Activated gamma-delta T cell treated with anti-CD3 and anti-CD28 coated beads, Interleukin-2, amount 50 U/mL, for 16 hours (primary cell): Measurements from ENCODE around the gene TNFAIP3.
"Not testable (repeated sequence)": the region's sequence is repeated elsewhere in the genome, so short reads cannot be mapped to it uniquely, and the experiment has no call there.

ENCODE experiments used
- DNase-seq: peaks from one replicate; pipeline ENCODE4 v3.0.0-alpha.2; 2020; ENCODE audit warnings: low read depth

TNFAIP3 gene

GRCh38 chr6:137866914-137867684 lies at the start of gene TNFAIP3:
Gene TNFAIP3 (plus strand): TSS chr6:137867259. CDS start chr6:137871228, 3,969 bp downstream.
- DNase-seq: peak; percentile 92

- DNase-seq: no peak
These were observed 48.6 kb upstream of the TNFAIP3 start for GRCh38 chr6:137818440-137818839.

- no peak for DNase-seq
These were observed 47.3 kb upstream of the TNFAIP3 start for GRCh38 chr6:137819740-137820139.

GRCh38 chr6:137820425-137820824 lies 46.6 kb upstream of the TNFAIP3 start:
- DNase-seq: no peak

GRCh38 chr6:137820952-137821351 lies 46.1 kb upstream of the TNFAIP3 start:
- no peak for DNase-seq

GRCh38 chr6:137821491-137821890 lies 45.6 kb upstream of the TNFAIP3 start:
- DNase-seq: no peak

GRCh38 chr6:137823826-137824555 lies 43.1 kb upstream of the TNFAIP3 start:
- peak; percentile 53 for DNase-seq

GRCh38 chr6:137824556-137824879 lies 42.5 kb upstream of the TNFAIP3 start:
- no peak for DNase-seq

GRCh38 chr6:137824896-137825295 lies 42.2 kb upstream of the TNFAIP3 start:
- DNase-seq: no peak

- no peak for DNase-seq
These were observed 39.6 kb upstream of the TNFAIP3 start for GRCh38 chr6:137827411-137827940.

- no peak for DNase-seq
These were observed 38.9 kb upstream of the TNFAIP3 start for GRCh38 chr6:137827977-137828810.

GRCh38 chr6:137829641-137830083 lies 37.4 kb upstream of the TNFAIP3 start:
- no peak for DNase-seq

- DNase-seq: no peak
These were observed 36.5 kb upstream of the TNFAIP3 start for GRCh38 chr6:137830511-137830911.

GRCh38 chr6:137832110-137832509 lies 34.9 kb upstream of the TNFAIP3 start:
- DNase-seq: no peak

- no peak for DNase-seq
These were observed 32.6 kb upstream of the TNFAIP3 start for GRCh38 chr6:137834508-137834907.

GRCh38 chr6:137836788-137837187 lies 30.3 kb upstream of the TNFAIP3 start:
- DNase-seq: no peak

- DNase-seq: not testable (repeated sequence)
These were observed 29.0 kb upstream of the TNFAIP3 start for GRCh38 chr6:137838090-137838489.

GRCh38 chr6:137838597-137838996 lies 28.5 kb upstream of the TNFAIP3 start:
- not testable (repeated sequence) for DNase-seq

GRCh38 chr6:137839076-137839475 lies 28.0 kb upstream of the TNFAIP3 start:
- DNase-seq: no peak

GRCh38 chr6:137840252-137840651 lies 26.8 kb upstream of the TNFAIP3 start:
- no peak for DNase-seq

GRCh38 chr6:137843211-137843610 lies 23.8 kb upstream of the TNFAIP3 start:
- no peak for DNase-seq

GRCh38 chr6:137844327-137844726 lies 22.7 kb upstream of the TNFAIP3 start:
- not testable (repeated sequence) for DNase-seq
